ENCODE measurements around the gene SLAIN1. TPM values are rescaled to one million over a fixed set of nuclear protein-coding genes. Genes with fewer than 3 reads are reported as not detected.

The SLAIN1 gene
- total and polyA plus RNA-seq, 7 donors, result 0.69 to 19.3 (median 6.5) TPM

- H3K4me3 ChIP-seq, result no peak overlapping the region
- peaks cover 0 to 2% (median 0%) of the 10 kb centered on the region in 4 donors for H3K9me3 ChIP-seq
- no peak overlapping the region for H3K27ac ChIP-seq
- intact Hi-C loops (cut with DNase I), result no loop called here
- H3K36me3 ChIP-seq, result no peaks in the 10 kb centered on the region
- TF ChIP-seq POLR2AphosphoS5 (IDR thresholded peaks at IDR 0.05), result no peak
- no peaks in the 10 kb centered on the region for H3K27me3 ChIP-seq
- no peak for DNase-seq
- no peaks in the 10 kb centered on the region for H3K4me1 ChIP-seq
Observed at GRCh38 chr13:77719128-77719527, 21.6 kb downstream of the SLAIN1 start.

GRCh38 chr13:77720988-77721387 lies 23.5 kb downstream of the SLAIN1 start:
- DNase-seq, result no peak
- TF ChIP-seq POLR2AphosphoS5 (IDR thresholded peaks at IDR 0.05), result no peak
- WGBS, 2 donors, result 94 to 96% methylated on average over 5 of the region's 5 CpGs
- Histone ChIP-seq H3K27me3 (no peaks in the 10 kb centered on the region), H3K4me3 (no peak overlapping the region), H3K9me3 (no peaks in the 10 kb centered on the region), H3K36me3 (no peaks in the 10 kb centered on the region), H3K4me1 (no peaks in the 10 kb centered on the region), H3K27ac (no peak overlapping the region)
- intact Hi-C loops (cut with DNase I), result no loop called here

GRCh38 chr13:77724092-77724491 lies 26.6 kb downstream of the SLAIN1 start:
- Histone ChIP-seq H3K4me1 (peaks cover 0 to 3% (median 0%) of the 10 kb centered on the region in 4 donors), H3K27ac (no peak overlapping the region), H3K4me3 (no peak overlapping the region), H3K27me3 (no peaks in the 10 kb centered on the region), H3K36me3 (no peaks in the 10 kb centered on the region), H3K9me3 (no peaks in the 10 kb centered on the region)
- WGBS, 2 donors, result 81 to 90% methylated on average over 6 of the region's 6 CpGs
- TF ChIP-seq POLR2A (IDR thresholded peaks at IDR 0.05) (no peak), EP300 (IDR thresholded peaks at IDR 0.05) (no peak), CTCF (IDR thresholded peaks at IDR 0.05) (no peak), POLR2AphosphoS5 (IDR thresholded peaks at IDR 0.05) (no peak)
- DNase-seq, result no peak
- intact Hi-C loops (cut with DNase I), result no loop called here

GRCh38 chr13:77725071-77725470 lies 27.6 kb downstream of the SLAIN1 start:
- no peak for TF ChIP-seq POLR2AphosphoS5 (IDR thresholded peaks at IDR 0.05)
- TF ChIP-seq CTCF (IDR thresholded peaks at IDR 0.05), result no peak
- no peak for TF ChIP-seq POLR2A (IDR thresholded peaks at IDR 0.05)
- TF ChIP-seq EP300 (IDR thresholded peaks at IDR 0.05), result no peak
- no peaks in the 10 kb centered on the region for H3K36me3 ChIP-seq
- 84 to 86% methylated on average over 1 of the region's 1 CpG for WGBS, 2 donors
- H3K4me1 ChIP-seq, result peaks cover 0 to 3% (median 0%) of the 10 kb centered on the region in 4 donors
- H3K27me3 ChIP-seq, result no peaks in the 10 kb centered on the region
- no peak overlapping the region for H3K4me3 ChIP-seq
- intact Hi-C loops (cut with DNase I), result no loop called here
- H3K9me3 ChIP-seq, result no peaks in the 10 kb centered on the region
- DNase-seq, result no peak
- H3K27ac ChIP-seq, result no peak overlapping the region

GRCh38 chr13:77728265-77729125 lies 31.0 kb downstream of the SLAIN1 start:
- DNase-seq, result no peak
- Histone ChIP-seq H3K36me3 (no peaks in the 10 kb centered on the region), H3K4me1 (peaks cover 0 to 3% (median 0%) of the 10 kb centered on the region in 4 donors), H3K27me3 (no peaks in the 10 kb centered on the region), H3K27ac (no peak overlapping the region), H3K4me3 (no peak overlapping the region), H3K9me3 (no peaks in the 10 kb centered on the region)
- WGBS, 2 donors, result 87 to 89% methylated on average over 5 of the region's 5 CpGs
- TF ChIP-seq CTCF (IDR thresholded peaks at IDR 0.05) (no peak), POLR2A (IDR thresholded peaks at IDR 0.05) (no peak), EP300 (IDR thresholded peaks at IDR 0.05) (no peak), POLR2AphosphoS5 (IDR thresholded peaks at IDR 0.05) (no peak)
- intact Hi-C loops (cut with DNase I), result no loop called here

Data from sigmoid colon (tissue), 7 donors.